Gastroesophageal sphincter (tissue), 4 donors: ENCODE results near the gene HMGN4. TPM values are rescaled to one million over a fixed set of nuclear protein-coding genes. Genes with fewer than 3 reads are reported as not detected.

ENCODE experiments used
- ATAC-seq: fragments of 150-250 bp; one replicate; pipeline ENCODE4 v1.9.1; 2016; ENCODE audit warnings: mild to moderate bottlenecking, moderate library complexity
- H3K27ac ChIP-seq, 4 donors: fragments of 200-600 bp; sonication (generic) in 3 of 4; 1 replicate in 3 of 4; 2 replicates in 1 of 4; pipeline ENCODE4 v1.5.1; 2016 to 2019
- H3K27me3 ChIP-seq: fragments of 200-600 bp; sonication (generic); one replicate; pipeline ENCODE4 v1.5.1; 2019
- H3K36me3 ChIP-seq, 2 donors: fragments of 200-600 bp; sonication (generic); one replicate each; pipeline ENCODE4 v1.5.1; 2019; ENCODE audit warnings: control low read depth in 1 of 2
- H3K4me1 ChIP-seq, 3 donors: fragments of 200-600 bp; sonication (generic); 1 replicate in 2 of 3; 2 replicates in 1 of 3; pipeline ENCODE4 v1.5.1; 2016 to 2019; ENCODE audit warnings: control low read depth in 2 of 3
- H3K4me3 ChIP-seq, 2 donors: fragments of 200-600 bp; sonication (generic); one replicate each; pipeline ENCODE4 v1.5.1; 2019; ENCODE audit warnings: mild to moderate bottlenecking in 1 of 2, moderate library complexity in 1 of 2
- H3K9me3 ChIP-seq, 3 donors: fragments of 200-600 bp; sonication (generic); one replicate each; pipeline ENCODE4 v1.5.1; 2017 to 2019; ENCODE audit warnings: control low read depth in 2 of 3
- EP300 ChIP-seq: sonication (generic); formaldehyde crosslinking; IDR thresholded peaks from one replicate; pipeline ENCODE4 v1.6.1; 2017; ENCODE audit warnings: antibody characterized with exemption, mild to moderate bottlenecking
- POLR2A ChIP-seq, 2 donors: fragments of 450-650 bp; IDR thresholded peaks; one replicate each; pipeline ENCODE4 v1.6.1; 2017; ENCODE audit warnings: antibody characterized with exemption in 2 of 2, mild to moderate bottlenecking in 2 of 2, moderate library complexity in 1 of 2
- POLR2AphosphoS5 ChIP-seq: sonication (generic); formaldehyde crosslinking; IDR thresholded peaks from one replicate; pipeline ENCODE4 v1.6.1; 2017; ENCODE audit warnings: antibody characterized with exemption
- WGBS, 2 donors: methylation state at CpG; one replicate each; pipeline ENCODE4 v1.1.5; 2018; ENCODE audit warnings: low coverage in 1 of 2; 5-methylcytosine and 5-hydroxymethylcytosine counted together
- total RNA-seq, 4 donors: library from RNA; depleted of rRNA; stranded (reverse); fragments of >200 nt; gene quantifications; one replicate each; pipeline ENCODE4 v1.1.0, GENCODE V29; 2016
- TF ChIP-seq, protein P1 (sequence below), 4 experiments: fragments of 200-600 bp in 2 of 4; fragments of 450-650 bp in 2 of 4; sonication (generic) in 1 of 4; IDR thresholded peaks; one replicate each; pipeline ENCODE4 v1.5.1; 2017 to 2019; ENCODE audit warnings: antibody characterized with exemption in 4 of 4, mild to moderate bottlenecking in 2 of 4, moderate library complexity in 2 of 4

The HMGN4 gene
- total RNA-seq, 4 donors from 2014 or later: 80.5 to 121 (median 91.6) TPM

DNA sequence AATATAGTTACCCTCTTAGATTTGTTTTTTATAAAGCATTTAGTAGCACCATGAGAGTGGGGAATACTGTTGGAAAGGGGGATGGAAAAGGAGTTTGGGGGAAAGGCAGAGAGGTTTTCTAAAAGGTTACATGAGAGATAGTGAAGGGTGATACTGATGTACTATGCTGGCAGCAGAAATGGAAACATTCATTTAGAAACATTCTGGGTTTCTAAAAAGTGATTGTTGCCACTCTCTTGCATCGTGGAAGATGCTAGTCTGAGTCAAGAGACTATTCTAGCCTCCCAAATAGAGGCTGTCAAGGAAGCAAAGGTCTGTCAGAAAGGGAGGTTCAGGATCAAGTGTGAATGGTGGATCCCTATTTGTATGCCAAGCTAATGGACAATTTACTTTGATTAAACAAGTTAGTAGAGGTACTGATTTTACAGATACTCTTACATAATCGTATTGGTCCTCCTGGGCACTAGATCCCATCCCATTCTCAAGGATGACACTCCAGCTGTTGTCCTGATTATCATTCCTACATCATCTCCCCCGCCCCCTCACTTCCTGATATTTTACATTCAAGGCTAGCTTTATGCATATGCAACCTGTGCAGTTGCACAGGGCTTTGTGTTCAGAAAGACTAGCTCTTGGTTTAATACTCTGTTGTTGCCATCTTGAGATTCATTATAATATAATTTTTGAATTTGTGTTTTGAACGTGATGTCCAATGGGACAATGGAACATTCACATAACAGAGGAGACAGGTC is 43.2 kb downstream of the HMGN4 start:
- WGBS, 2 donors: 51 to 61% methylated on average over 4 of the region's 4 CpGs
- Histone ChIP-seq H3K4me3 (no peak overlapping the region), H3K9me3 (peaks cover 0 to 21% (median 0%) of the 10 kb centered on the region in 3 donors), H3K4me1 (peaks cover 0 to 12% (median 0%) of the 10 kb centered on the region in 3 donors), H3K27me3 (peaks cover 94% of the 10 kb centered on the region), H3K27ac (no peak overlapping the region), H3K36me3 (no peaks in the 10 kb centered on the region)
- TF ChIP-seq POLR2A (IDR thresholded peaks at IDR 0.05) (no peak), POLR2AphosphoS5 (no peak)
- TF ChIP-seq, protein P1, sequence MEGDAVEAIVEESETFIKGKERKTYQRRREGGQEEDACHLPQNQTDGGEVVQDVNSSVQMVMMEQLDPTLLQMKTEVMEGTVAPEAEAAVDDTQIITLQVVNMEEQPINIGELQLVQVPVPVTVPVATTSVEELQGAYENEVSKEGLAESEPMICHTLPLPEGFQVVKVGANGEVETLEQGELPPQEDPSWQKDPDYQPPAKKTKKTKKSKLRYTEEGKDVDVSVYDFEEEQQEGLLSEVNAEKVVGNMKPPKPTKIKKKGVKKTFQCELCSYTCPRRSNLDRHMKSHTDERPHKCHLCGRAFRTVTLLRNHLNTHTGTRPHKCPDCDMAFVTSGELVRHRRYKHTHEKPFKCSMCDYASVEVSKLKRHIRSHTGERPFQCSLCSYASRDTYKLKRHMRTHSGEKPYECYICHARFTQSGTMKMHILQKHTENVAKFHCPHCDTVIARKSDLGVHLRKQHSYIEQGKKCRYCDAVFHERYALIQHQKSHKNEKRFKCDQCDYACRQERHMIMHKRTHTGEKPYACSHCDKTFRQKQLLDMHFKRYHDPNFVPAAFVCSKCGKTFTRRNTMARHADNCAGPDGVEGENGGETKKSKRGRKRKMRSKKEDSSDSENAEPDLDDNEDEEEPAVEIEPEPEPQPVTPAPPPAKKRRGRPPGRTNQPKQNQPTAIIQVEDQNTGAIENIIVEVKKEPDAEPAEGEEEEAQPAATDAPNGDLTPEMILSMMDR (IDR thresholded peaks at IDR 0.05): no peak
- no peak for ATAC-seq

DNA sequence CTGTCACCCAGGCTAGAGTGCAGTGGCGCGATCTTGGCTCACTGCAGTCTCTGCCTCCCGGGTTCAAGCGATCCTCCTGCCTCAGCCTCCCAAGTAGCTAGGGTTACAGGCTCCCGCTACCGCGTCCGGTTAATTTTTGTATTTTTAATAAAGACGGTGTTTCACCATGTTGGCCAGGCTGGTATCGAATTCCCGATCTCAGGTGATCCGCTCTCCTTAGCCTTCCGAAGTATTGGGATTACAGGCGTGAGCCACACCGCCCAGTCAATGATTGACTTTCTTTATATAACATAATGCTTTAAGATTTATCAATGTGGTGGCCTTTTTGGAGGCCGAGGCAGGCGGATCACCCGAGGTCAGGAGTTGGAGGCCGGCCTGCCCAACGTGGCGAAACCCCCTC is 50.8 kb downstream of the HMGN4 start:
- TF ChIP-seq, protein P1 (IDR thresholded peaks at IDR 0.05): no peak
- TF ChIP-seq POLR2AphosphoS5 (no peak), EP300 (no peak), POLR2A (IDR thresholded peaks at IDR 0.05) (no peak)
- Histone ChIP-seq H3K9me3 (no peaks in the 10 kb centered on the region), H3K4me1 (no peaks in the 10 kb centered on the region), H3K27me3 (peaks cover 84% of the 10 kb centered on the region), H3K36me3 (no peaks in the 10 kb centered on the region), H3K4me3 (no peak overlapping the region), H3K27ac (no peak overlapping the region)
- WGBS, 2 donors: 91 to 100% methylated on average over 4 to 16 of the region's 21 CpGs
- no peak for ATAC-seq

- Histone ChIP-seq H3K36me3 (peaks cover 0 to under 1% of the 10 kb centered on the region in 2 donors), H3K27ac (no peak overlapping the region), H3K4me1 (peaks cover 0 to 21% (median 2%) of the 10 kb centered on the region in 3 donors), H3K4me3 (no peak overlapping the region), H3K27me3 (peaks cover 60% of the 10 kb centered on the region), H3K9me3 (no peaks in the 10 kb centered on the region)
- no peak for ATAC-seq
- TF ChIP-seq, protein P1 (IDR thresholded peaks at IDR 0.05): no peak
- no peak for TF ChIP-seq EP300
- no peak for TF ChIP-seq POLR2A (IDR thresholded peaks at IDR 0.05)
- TF ChIP-seq POLR2AphosphoS5: no peak
- WGBS, 2 donors: 25 to 52% methylated on average over 1 to 4 of the region's 4 CpGs
These were observed 54.5 kb downstream of the HMGN4 start for GRCh38 chr6:26592649-26593048.

- H3K4me3 ChIP-seq: no peak overlapping the region
- H3K9me3 ChIP-seq: no peaks in the 10 kb centered on the region
- peaks cover 0 to 30% (median 8%) of the 10 kb centered on the region in 3 donors for H3K4me1 ChIP-seq
- H3K27me3 ChIP-seq: peaks cover 52% of the 10 kb centered on the region
- TF ChIP-seq EP300: no peak
- TF ChIP-seq, protein P1 (IDR thresholded peaks at IDR 0.05): no peak
- no peak for TF ChIP-seq POLR2A (IDR thresholded peaks at IDR 0.05)
- TF ChIP-seq POLR2AphosphoS5: no peak
- H3K27ac ChIP-seq: no peak overlapping the region
- H3K36me3 ChIP-seq: peaks cover 0 to 9% of the 10 kb centered on the region in 2 donors
- no peak for ATAC-seq
- WGBS, 2 donors: 30 to 55% methylated on average over 10 to 17 of the region's 20 CpGs
These were observed 55.3 kb downstream of the HMGN4 start for GRCh38 chr6:26593278-26594130.
